ENCODE measurements around the gene TRAPPC2. TPM values are rescaled to one million over a fixed set of nuclear protein-coding genes. Genes with fewer than 3 reads are reported as not detected.

Gene TRAPPC2
- total and polyA plus RNA-seq, 2 of the 13 experiments (the other 11 are each of a cell fraction or from before 2014, with no cell fraction given) = 4.4 to 8.1 TPM

GRCh38 chrX:13700380-13700779 lies 34.0 kb downstream of the TRAPPC2 start:
- 0 out of 2 replicates have a peak, but pooled peaks cover 3% of the 10 kb centered on the region for H4K20me1 ChIP-seq (ENCODE audit: insufficient read depth, low read length)
- H3K4me3 ChIP-seq (replicated peaks in 1 of 3; ENCODE audit: insufficient read depth in 1 of 3, low read depth in 2 of 3, low read length in 3 of 3) = no peak overlapping the region
- intact Hi-C loops (cut with micrococcal nuclease; ENCODE audit: unreplicated experiment) = no loop called here
- TF ChIP-seq HNF1B (CRISPR knock-in tag; IDR thresholded peaks at IDR 0.05) = no peak
- 97% methylated on average over 4 of the region's 4 CpGs for WGBS (ENCODE audit: low lambda C conversion rate)
- no peaks in the 10 kb centered on the region for H3K27me3 ChIP-seq (ENCODE audit: control insufficient read depth in 1 of 2, insufficient read depth in 2 of 2, low read length in 2 of 2)
- CTCF ChIA-PET (ENCODE audit: low intra/inter-chr PET ratio, low total read pairs) = no interaction called here
- DNase-seq (ENCODE audit: low spot score) (no peak), ATAC-seq (no peak), FAIRE-seq (no peak)
- no TSS peak for BruUV-seq (replicated peaks)
- H2AFZ ChIP-seq (ENCODE audit: low read length) = no peak overlapping the region
- peaks cover 47% of the 10 kb centered on the region for H3K79me2 ChIP-seq (ENCODE audit: insufficient read depth, low read length)
- no peak overlapping the region for H3K9ac ChIP-seq (ENCODE audit: insufficient read depth, low read depth, low read length)
- H3K36me3 ChIP-seq (replicated peaks in 1 of 2; ENCODE audit: control insufficient read depth in 1 of 2, insufficient read depth in 2 of 2, low read length in 2 of 2) = no peaks in the 10 kb centered on the region
- no peak overlapping the region for H3K4me2 ChIP-seq (ENCODE audit: low read depth, low read length)
- H3K9me3 ChIP-seq (ENCODE audit: low read length) = no peaks in the 10 kb centered on the region
- H3K27ac ChIP-seq (ENCODE audit: extremely low read length, insufficient read depth, low read length) = no peak overlapping the region
- no peaks in the 10 kb centered on the region for H3K4me1 ChIP-seq (ENCODE audit: insufficient read depth, low read length)
- POLR2A ChIA-PET = no interaction called here
- in situ Hi-C loops (cut with HindIII; ENCODE audit: extremely low pct_ligation_motif_present, low pct_unique_long_range_greater_than_20kb) = no loop called here

GRCh38 chrX:13699183-13699826 lies 35.1 kb downstream of the TRAPPC2 start:
- no peaks in the 10 kb centered on the region for H3K36me3 ChIP-seq (replicated peaks in 1 of 2; ENCODE audit: control insufficient read depth in 1 of 2, insufficient read depth in 2 of 2, low read length in 2 of 2)
- in situ Hi-C loops (cut with HindIII; ENCODE audit: extremely low pct_ligation_motif_present, low pct_unique_long_range_greater_than_20kb) (no loop called here), intact Hi-C loops (cut with micrococcal nuclease; ENCODE audit: unreplicated experiment) (no loop called here)
- no peak for FAIRE-seq
- CTCF ChIA-PET (ENCODE audit: low intra/inter-chr PET ratio, low total read pairs) = no interaction called here
- POLR2A ChIA-PET = no interaction called here
- BruUV-seq (replicated peaks) = no TSS peak
- no peak overlapping the region for H3K27ac ChIP-seq (ENCODE audit: extremely low read length, insufficient read depth, low read length)
- H3K79me2 ChIP-seq (ENCODE audit: insufficient read depth, low read length) = peaks cover 58% of the 10 kb centered on the region
- WGBS (ENCODE audit: low lambda C conversion rate) = 93% methylated on average over 7 of the region's 7 CpGs
- no peaks in the 10 kb centered on the region for H3K27me3 ChIP-seq (ENCODE audit: control insufficient read depth in 1 of 2, insufficient read depth in 2 of 2, low read length in 2 of 2)
- TF ChIP-seq ATM (IDR thresholded peaks at IDR 0.05; ENCODE audit: borderline replicate concordance) = no peak
- TF ChIP-seq ZBTB40 (IDR thresholded peaks at IDR 0.05) = no peak
- TF ChIP-seq ZBTB40 (CRISPR knock-in tag; IDR thresholded peaks at IDR 0.05) = no peak
- no peak for TF ChIP-seq ZNF564 (CRISPR knock-in tag; IDR thresholded peaks at IDR 0.05)
- TF ChIP-seq ZNF225 (CRISPR knock-in tag; IDR thresholded peaks at IDR 0.05) = no peak
- TF ChIP-seq SPEN (CRISPR knock-in tag; IDR thresholded peaks at IDR 0.05; ENCODE audit: low read depth) = no peak
- no peak for TF ChIP-seq PHF5A (CRISPR knock-in tag; IDR thresholded peaks at IDR 0.05; ENCODE audit: low read depth, unreplicated experiment)
- 0 out of 2 replicates have a peak, but pooled peaks cover 3% of the 10 kb centered on the region for H3K4me1 ChIP-seq (ENCODE audit: insufficient read depth, low read length)
- H3K4me2 ChIP-seq (ENCODE audit: low read depth, low read length) = no peak overlapping the region
- H3K9ac ChIP-seq (ENCODE audit: insufficient read depth, low read depth, low read length) = no peak overlapping the region
- no peak for ATAC-seq
- H3K9me3 ChIP-seq (ENCODE audit: low read length) = no peaks in the 10 kb centered on the region
- no peak for DNase-seq (ENCODE audit: low spot score)
- no peak overlapping the region for H3K4me3 ChIP-seq (replicated peaks in 1 of 3; ENCODE audit: insufficient read depth in 1 of 3, low read depth in 2 of 3, low read length in 3 of 3)
- H4K20me1 ChIP-seq (ENCODE audit: insufficient read depth, low read length) = 0 out of 2 replicates have a peak, but pooled peaks cover 3% of the 10 kb centered on the region
- H2AFZ ChIP-seq (ENCODE audit: low read length) = no peak overlapping the region
